Vagina (tissue), 2 donors: ENCODE measurements around the gene EHBP1. TPM values are rescaled to one million over a fixed set of nuclear protein-coding genes. Genes with fewer than 3 reads are reported as not detected.

Source experiments
- DNase-seq, 2 donors: peaks; one replicate each; pipeline ENCODE4 v3.0.0-alpha.2; 2017; ENCODE audit errors: extremely low spot score in 2 of 2
- H3K27ac ChIP-seq: fragments of 200-600 bp; sonication (generic); one replicate; pipeline ENCODE4 v1.5.1; 2019
- H3K27me3 ChIP-seq: fragments of 200-600 bp; sonication (generic); one replicate; pipeline ENCODE4 v1.5.1; 2019
- H3K36me3 ChIP-seq, 2 donors: fragments of 200-600 bp; sonication (generic); one replicate each; pipeline ENCODE4 v1.5.1; 2017 to 2019
- H3K4me1 ChIP-seq: fragments of 200-600 bp; sonication (generic); one replicate; pipeline ENCODE4 v1.5.1; 2019
- H3K4me3 ChIP-seq, 2 donors: fragments of 200-600 bp; sonication (generic); 1 replicate in 1 of 2; 2 replicates in 1 of 2; pipeline ENCODE4 v1.5.1; 2016 to 2019
- H3K9me3 ChIP-seq: fragments of 200-600 bp; sonication (generic); one replicate; pipeline ENCODE4 v1.5.1; 2019
- POLR2A ChIP-seq, 2 donors: fragments of 450-650 bp; IDR thresholded peaks; one replicate each; pipeline ENCODE4 v1.6.1; 2017; ENCODE audit warnings: antibody characterized with exemption in 2 of 2, mild to moderate bottlenecking in 2 of 2, moderate library complexity in 2 of 2
- POLR2AphosphoS5 ChIP-seq, 2 donors: sonication (generic); formaldehyde crosslinking; IDR thresholded peaks; one replicate each; pipeline ENCODE4 v1.9.0; 2017; ENCODE audit warnings: antibody characterized with exemption in 2 of 2, mild to moderate bottlenecking in 2 of 2, low read depth in 1 of 2; ENCODE audit not compliant: insufficient read depth in 1 of 2
- intact Hi-C: fragments of 100-400 bp; cut with DNase I; formaldehyde crosslinking; loops from one replicate; pipeline ENCODE4 v1.15.1; 2023
- total RNA-seq: library from RNA; depleted of rRNA; stranded (reverse); fragments of >200 nt; gene quantifications from one replicate; pipeline ENCODE4 v1.2.3, GENCODE V29; 2016
- TF ChIP-seq, protein P1 (sequence below), 3 experiments: fragments of 450-650 bp in 2 of 3; fragments of 200-600 bp in 1 of 3; sonication (generic) in 1 of 3; IDR thresholded peaks; one replicate each; pipeline ENCODE4 v1.5.1; 2017 to 2019; ENCODE audit warnings: antibody characterized with exemption in 3 of 3, mild to moderate bottlenecking in 2 of 3, moderate library complexity in 2 of 3

The EHBP1 gene
- total RNA-seq, 1 donor from 2014 or later, result 97.7 TPM

DNA sequence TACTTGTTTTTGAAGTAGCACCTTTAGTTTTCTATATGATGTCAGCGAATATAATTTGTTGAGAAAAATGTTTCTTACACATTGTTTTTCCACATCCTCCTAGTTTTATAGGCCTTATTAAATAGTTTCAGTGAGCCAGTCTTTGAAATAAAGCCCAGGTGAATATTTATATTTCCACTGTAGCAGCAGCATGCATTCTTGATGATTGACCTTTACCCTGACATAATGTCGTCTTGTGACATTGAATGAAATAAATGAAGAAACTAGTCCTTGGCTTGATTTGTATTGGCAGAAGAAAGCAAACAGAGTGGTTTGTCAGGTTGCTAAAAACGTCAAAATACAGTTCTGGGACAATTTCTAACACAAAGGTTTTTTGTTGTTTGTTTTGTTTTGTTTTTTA, 84.4 kb downstream of the EHBP1 start:
- Histone ChIP-seq H3K27ac (no peak overlapping the region), H3K9me3 (no peaks in the 10 kb centered on the region), H3K36me3 (no peaks in the 10 kb centered on the region), H3K27me3 (no peaks in the 10 kb centered on the region), H3K4me1 (peaks cover 29% of the 10 kb centered on the region), H3K4me3 (no peak overlapping the region)
- intact Hi-C loops, result no loop called here
- no peak for DNase-seq
- TF ChIP-seq POLR2A (IDR thresholded peaks at IDR 0.05) (no peak), POLR2AphosphoS5 (IDR thresholded peaks at IDR 0.05; ENCODE audit: insufficient read depth in 1 of 2, low read depth in 1 of 2) (no peak)
- TF ChIP-seq, protein P1, sequence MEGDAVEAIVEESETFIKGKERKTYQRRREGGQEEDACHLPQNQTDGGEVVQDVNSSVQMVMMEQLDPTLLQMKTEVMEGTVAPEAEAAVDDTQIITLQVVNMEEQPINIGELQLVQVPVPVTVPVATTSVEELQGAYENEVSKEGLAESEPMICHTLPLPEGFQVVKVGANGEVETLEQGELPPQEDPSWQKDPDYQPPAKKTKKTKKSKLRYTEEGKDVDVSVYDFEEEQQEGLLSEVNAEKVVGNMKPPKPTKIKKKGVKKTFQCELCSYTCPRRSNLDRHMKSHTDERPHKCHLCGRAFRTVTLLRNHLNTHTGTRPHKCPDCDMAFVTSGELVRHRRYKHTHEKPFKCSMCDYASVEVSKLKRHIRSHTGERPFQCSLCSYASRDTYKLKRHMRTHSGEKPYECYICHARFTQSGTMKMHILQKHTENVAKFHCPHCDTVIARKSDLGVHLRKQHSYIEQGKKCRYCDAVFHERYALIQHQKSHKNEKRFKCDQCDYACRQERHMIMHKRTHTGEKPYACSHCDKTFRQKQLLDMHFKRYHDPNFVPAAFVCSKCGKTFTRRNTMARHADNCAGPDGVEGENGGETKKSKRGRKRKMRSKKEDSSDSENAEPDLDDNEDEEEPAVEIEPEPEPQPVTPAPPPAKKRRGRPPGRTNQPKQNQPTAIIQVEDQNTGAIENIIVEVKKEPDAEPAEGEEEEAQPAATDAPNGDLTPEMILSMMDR (IDR thresholded peaks at IDR 0.05), result no peak

DNA sequence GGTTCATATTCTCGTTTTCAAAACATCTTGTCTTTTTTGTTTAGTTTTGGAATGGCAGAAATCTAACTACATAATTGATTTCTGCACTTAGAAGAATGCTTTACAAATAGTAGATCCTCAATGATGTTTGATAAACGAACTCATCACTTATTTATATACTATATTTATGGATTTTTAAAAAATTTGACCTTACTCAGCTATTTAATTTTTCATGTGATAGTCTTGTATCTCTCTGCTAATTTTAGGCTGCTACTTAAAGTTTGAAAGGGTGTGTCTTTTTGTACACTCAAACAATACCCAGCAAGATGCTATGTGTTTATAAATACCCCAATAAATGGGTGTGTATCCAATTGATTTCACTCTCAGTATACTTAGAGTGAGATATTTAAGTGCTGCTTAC, 86.9 kb downstream of the EHBP1 start:
- Histone ChIP-seq H3K4me3 (no peak overlapping the region), H3K9me3 (no peaks in the 10 kb centered on the region), H3K36me3 (no peaks in the 10 kb centered on the region), H3K27ac (no peak overlapping the region), H3K4me1 (peaks cover 29% of the 10 kb centered on the region), H3K27me3 (no peaks in the 10 kb centered on the region)
- no peak for DNase-seq
- TF ChIP-seq, protein P1 (IDR thresholded peaks at IDR 0.05), result no peak
- TF ChIP-seq POLR2AphosphoS5 (IDR thresholded peaks at IDR 0.05; ENCODE audit: insufficient read depth in 1 of 2, low read depth in 1 of 2) (no peak), POLR2A (IDR thresholded peaks at IDR 0.05) (no peak)
- intact Hi-C loops, result no loop called here

DNA sequence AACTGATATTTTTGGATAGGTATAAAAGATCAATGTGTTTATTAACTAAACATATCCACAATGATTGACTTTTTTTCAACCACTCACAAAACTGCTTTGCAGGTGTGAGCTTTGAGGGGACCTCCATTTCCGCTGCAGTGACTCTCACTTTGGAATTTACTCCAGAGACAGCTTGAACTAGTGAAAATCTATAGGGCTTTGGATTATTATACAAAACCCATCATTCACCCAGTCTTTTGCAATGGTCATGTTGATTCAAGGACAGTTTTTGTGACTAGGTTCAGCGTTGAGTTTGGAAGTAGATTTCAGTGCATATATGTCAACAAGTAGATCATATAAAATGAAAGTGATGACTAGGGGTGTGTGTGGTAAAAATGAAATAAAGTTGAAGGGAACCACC, 87.7 kb downstream of the EHBP1 start:
- H3K4me1 ChIP-seq, result peaks cover 29% of the 10 kb centered on the region

DNA sequence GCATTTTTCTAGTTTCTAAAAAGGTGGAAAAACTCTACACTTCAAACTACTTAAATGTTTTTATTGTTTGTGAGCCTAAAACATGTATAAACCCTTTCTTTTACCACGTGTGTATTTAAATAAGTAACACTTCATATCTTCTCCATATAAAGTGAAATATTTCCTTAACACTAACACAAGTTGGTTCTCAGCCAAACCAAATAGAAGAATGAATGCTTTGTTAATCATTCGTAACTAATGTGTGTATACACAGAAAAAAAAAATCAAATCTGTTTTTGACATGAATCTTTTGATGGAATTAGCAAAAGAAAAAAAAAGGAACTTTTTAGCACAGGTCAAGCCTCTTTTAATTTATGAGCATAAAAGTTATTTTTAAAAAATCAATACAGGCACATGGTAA, 89.3 kb downstream of the EHBP1 start:
- Histone ChIP-seq H3K4me1 (peaks cover 22% of the 10 kb centered on the region), H3K4me3 (no peak overlapping the region), H3K27me3 (no peaks in the 10 kb centered on the region), H3K36me3 (no peaks in the 10 kb centered on the region), H3K9me3 (no peaks in the 10 kb centered on the region), H3K27ac (no peak overlapping the region)
- TF ChIP-seq, protein P1 (IDR thresholded peaks at IDR 0.05), result no peak
- TF ChIP-seq POLR2A (IDR thresholded peaks at IDR 0.05), result no peak
- no peak for TF ChIP-seq POLR2AphosphoS5 (IDR thresholded peaks at IDR 0.05; ENCODE audit: insufficient read depth in 1 of 2, low read depth in 1 of 2)
- no peak for DNase-seq
- intact Hi-C loops, result no loop called here

More for the DNA sequence above, 87.7 kb downstream of the EHBP1 start:
- intact Hi-C loops, result no loop called here
- Histone ChIP-seq H3K36me3 (no peaks in the 10 kb centered on the region), H3K27ac (no peak overlapping the region), H3K9me3 (no peaks in the 10 kb centered on the region), H3K4me3 (no peak overlapping the region), H3K27me3 (no peaks in the 10 kb centered on the region)
- no peak for DNase-seq
- TF ChIP-seq, protein P1 (IDR thresholded peaks at IDR 0.05), result no peak
- no peak for TF ChIP-seq POLR2AphosphoS5 (IDR thresholded peaks at IDR 0.05; ENCODE audit: insufficient read depth in 1 of 2, low read depth in 1 of 2)
- TF ChIP-seq POLR2A (IDR thresholded peaks at IDR 0.05), result no peak

DNA sequence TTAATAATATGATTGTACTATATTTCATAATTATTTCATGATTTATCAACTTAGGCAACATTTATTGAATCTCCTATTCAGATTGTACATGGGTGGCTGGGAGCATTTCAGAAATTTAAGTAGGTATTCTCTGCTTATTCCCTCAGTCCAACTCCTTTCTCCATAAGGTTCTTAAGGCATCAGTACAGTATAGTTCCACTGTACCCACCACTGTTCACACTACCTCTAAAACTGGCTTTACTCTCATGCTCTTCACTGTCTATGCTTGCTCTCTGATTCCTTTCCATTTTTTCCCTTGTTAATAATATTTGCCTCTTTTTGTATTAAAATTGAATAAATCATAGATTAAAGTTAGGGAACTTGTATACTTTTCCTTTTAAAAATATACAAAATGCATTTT, 89.8 kb downstream of the EHBP1 start:
- H3K27me3 ChIP-seq, result no peaks in the 10 kb centered on the region
- H3K36me3 ChIP-seq, result no peaks in the 10 kb centered on the region
- H3K4me3 ChIP-seq, result no peak overlapping the region
- no peaks in the 10 kb centered on the region for H3K9me3 ChIP-seq
- no peak overlapping the region for H3K27ac ChIP-seq
- intact Hi-C loops, result no loop called here
- DNase-seq, result no peak
- H3K4me1 ChIP-seq, result peaks cover 16% of the 10 kb centered on the region
- TF ChIP-seq, protein P1 (IDR thresholded peaks at IDR 0.05), result no peak
- TF ChIP-seq POLR2AphosphoS5 (IDR thresholded peaks at IDR 0.05; ENCODE audit: insufficient read depth in 1 of 2, low read depth in 1 of 2), result no peak
- TF ChIP-seq POLR2A (IDR thresholded peaks at IDR 0.05), result no peak
